SK-N-MC (cell line): Measurements from ENCODE around the gene FAF2.
"Not testable (repeated sequence)": the region's sequence is repeated elsewhere in the genome, so short reads cannot be mapped to it uniquely, and the experiment has no call there.

Source experiments
- DNase-seq: peaks from one replicate; pipeline ENCODE4 v3.0.0-alpha.2; 2011; ENCODE audit warnings: low read depth, low spot score
- H3K27ac ChIP-seq: fragments of 200-600 bp; sonication (generic); 2 replicates; pipeline ENCODE4 v1.5.1; 2016; ENCODE audit warnings: mixed run types
- H3K36me3 ChIP-seq: fragments of 200-600 bp; sonication (generic); 2 replicates; pipeline ENCODE4 v1.6.1; 2017; ENCODE audit warnings: antibody characterized with exemption, low read length, mixed read lengths; ENCODE audit not compliant: insufficient read depth
- H3K4me3 ChIP-seq: fragments of 200-600 bp; sonication (generic); 2 replicates; pipeline ENCODE4 v1.5.1; 2016
- H3K9ac ChIP-seq: fragments of 200-600 bp; sonication (generic); 2 replicates; pipeline ENCODE4 v1.8.0; 2017; ENCODE audit warnings: mixed run types, mixed read lengths; ENCODE audit not compliant: insufficient read length
- H3K9me3 ChIP-seq: fragments of 200-600 bp; sonication (generic); 2 replicates; pipeline ENCODE4 v1.6.1; 2017; ENCODE audit warnings: low read depth, mild to moderate bottlenecking, antibody characterized with exemption, low read length, moderate library complexity, mixed read lengths
- EZH2 ChIP-seq: fragments of 200-600 bp; sonication (generic); IDR thresholded peaks from one replicate; pipeline ENCODE4 v1.6.1; 2017; ENCODE audit warnings: antibody characterized with exemption
- FOXP2 ChIP-seq: optimal IDR thresholded peaks from 2 replicates; pipeline ENCODE3; 2011; ENCODE audit warnings: mild to moderate bottlenecking, moderate library complexity; ENCODE audit not compliant: insufficient read depth; ENCODE audit errors: extremely low read length, control extremely low read depth
- POLR2AphosphoS5 ChIP-seq: IDR thresholded peaks from 2 replicates; pipeline ENCODE4 v1.6.1; 2012; ENCODE audit warnings: mild to moderate bottlenecking, low read depth, low read length, borderline replicate concordance

Gene FAF2

DNA sequence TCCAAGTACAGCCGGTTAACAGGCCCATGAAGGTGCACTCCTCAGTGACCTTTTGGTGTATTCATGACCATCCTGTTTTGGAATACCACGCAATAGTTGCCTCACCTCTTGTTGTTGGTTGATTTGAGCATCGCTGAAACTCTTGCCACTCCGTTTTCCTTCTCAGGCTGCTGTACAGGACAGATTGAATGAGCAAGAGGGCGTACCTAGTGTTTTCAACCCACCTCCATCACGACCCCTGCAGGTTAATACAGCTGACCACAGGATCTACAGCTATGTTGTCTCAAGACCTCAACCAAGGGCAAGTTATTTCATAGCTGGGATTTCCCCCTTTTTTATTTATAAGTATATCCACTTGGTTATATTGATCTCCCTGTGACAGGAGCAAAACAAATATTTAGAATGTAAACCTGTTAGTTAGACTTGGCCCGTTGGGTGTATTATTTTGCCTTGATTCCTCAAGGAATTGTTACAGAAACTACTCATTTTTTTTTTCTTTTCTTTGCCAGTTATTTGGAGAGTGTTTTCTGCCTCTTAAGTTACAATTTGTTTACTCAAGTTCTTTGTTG is 38.1 kb downstream of the FAF2 start:
- Histone ChIP-seq H3K9ac (no peak overlapping the region), H3K27ac (no peak overlapping the region), H3K36me3 (peaks cover 70% of the 10 kb centered on the region), H3K9me3 (no peaks in the 10 kb centered on the region), H3K4me3 (no peak overlapping the region)
- no peak for DNase-seq
- TF ChIP-seq EZH2 (no peak), POLR2AphosphoS5 (no peak), FOXP2 (no peak)

- H3K9ac ChIP-seq, H3K4me3 ChIP-seq, H3K27ac ChIP-seq, DNase-seq, H3K9me3 ChIP-seq: not testable (repeated sequence)
- H3K36me3 ChIP-seq, result peaks cover 70% of the 10 kb centered on the region
These were observed 39.0 kb downstream of the FAF2 start for GRCh38 chr5:176487160-176487559.

DNA sequence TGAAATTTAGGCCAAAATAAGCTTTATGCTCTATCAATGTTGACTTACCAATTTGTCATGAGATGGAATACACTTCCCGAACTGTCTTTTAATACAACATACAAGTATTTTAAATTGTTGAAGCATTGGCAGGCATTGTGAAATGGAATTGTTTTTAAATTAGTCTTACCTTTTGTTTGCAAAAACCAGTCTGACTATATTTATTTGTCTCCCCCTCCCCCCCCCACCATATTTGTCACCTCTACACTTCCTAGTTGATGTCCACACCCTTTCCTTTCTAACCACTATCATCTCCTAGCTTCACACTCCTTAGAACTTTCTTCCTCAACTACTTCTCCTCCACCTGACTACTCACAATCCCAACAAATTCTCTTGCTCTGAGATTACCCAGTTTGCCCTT is 40.9 kb downstream of the FAF2 start:
- Histone ChIP-seq H3K27ac (no peak overlapping the region), H3K9me3 (no peaks in the 10 kb centered on the region), H3K9ac (no peak overlapping the region), H3K36me3 (peaks cover 83% of the 10 kb centered on the region), H3K4me3 (no peak overlapping the region)
- no peak for TF ChIP-seq EZH2
- no peak for TF ChIP-seq FOXP2
- DNase-seq, result no peak

GRCh38 chr5:176490301-176490700 is 42.1 kb downstream of the FAF2 start:
- H3K9me3 ChIP-seq, result no peaks in the 10 kb centered on the region
- H3K27ac ChIP-seq, result no peak overlapping the region
- H3K9ac ChIP-seq, result no peak overlapping the region
- peaks cover 86% of the 10 kb centered on the region for H3K36me3 ChIP-seq
- DNase-seq, result no peak
- H3K4me3 ChIP-seq, result no peak overlapping the region
- TF ChIP-seq EZH2, result no peak
- no peak for TF ChIP-seq FOXP2
- no peak for TF ChIP-seq POLR2AphosphoS5

DNA sequence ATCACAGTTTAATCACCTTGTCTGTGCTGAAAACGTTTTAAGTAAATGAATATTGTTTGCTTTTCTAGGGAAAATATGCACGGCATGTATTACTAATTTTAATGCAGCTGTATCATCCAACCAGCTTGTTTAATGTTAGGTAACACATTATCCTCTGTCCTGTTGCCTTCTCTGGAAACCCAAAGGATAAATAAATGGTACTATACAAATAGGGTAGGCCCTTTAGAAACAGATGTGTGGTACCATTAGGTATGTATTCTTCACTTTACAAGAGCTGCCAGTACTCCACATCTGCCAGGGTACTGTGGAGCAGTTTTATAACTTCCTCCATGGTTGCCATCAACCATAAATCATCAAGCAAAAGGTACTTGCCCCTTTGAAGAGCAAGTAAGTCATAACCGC is 42.9 kb downstream of the FAF2 start:
- TF ChIP-seq FOXP2 (no peak), POLR2AphosphoS5 (no peak), EZH2 (no peak)
- Histone ChIP-seq H3K4me3 (no peak overlapping the region), H3K9me3 (no peaks in the 10 kb centered on the region), H3K27ac (no peak overlapping the region), H3K36me3 (peaks cover 86% of the 10 kb centered on the region), H3K9ac (no peak overlapping the region)
- DNase-seq, result no peak

DNA sequence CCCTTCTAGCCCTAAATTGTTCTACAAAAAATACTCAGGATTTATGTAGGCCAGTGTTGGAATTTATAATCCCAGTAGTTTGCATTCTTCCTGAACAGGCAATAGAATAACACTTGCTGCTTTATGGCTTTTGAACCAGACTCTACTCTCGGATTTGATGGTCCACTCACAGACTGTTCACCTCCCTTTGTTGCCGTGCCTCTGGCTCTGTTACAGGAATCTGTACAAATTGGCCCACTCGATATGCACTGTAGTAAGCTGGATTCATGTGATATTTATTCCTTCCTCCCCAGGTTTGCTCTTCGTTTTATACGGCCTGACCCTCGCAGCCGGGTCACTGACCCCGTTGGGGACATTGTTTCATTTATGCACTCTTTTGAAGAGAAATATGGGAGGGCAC is 43.7 kb downstream of the FAF2 start:
- DNase-seq, result no peak

GRCh38 chr5:176492431-176492830 is 44.2 kb downstream of the FAF2 start:
- Histone ChIP-seq H3K27ac (no peak overlapping the region), H3K9ac (no peak overlapping the region), H3K36me3 (peaks cover 86% of the 10 kb centered on the region), H3K9me3 (no peaks in the 10 kb centered on the region), H3K4me3 (no peak overlapping the region)
- DNase-seq, result no peak
- TF ChIP-seq EZH2 (no peak), FOXP2 (no peak), POLR2AphosphoS5 (no peak)

More for the DNA sequence above, 43.7 kb downstream of the FAF2 start:
- Histone ChIP-seq H3K9ac (no peak overlapping the region), H3K9me3 (no peaks in the 10 kb centered on the region), H3K36me3 (peaks cover 86% of the 10 kb centered on the region), H3K27ac (no peak overlapping the region), H3K4me3 (no peak overlapping the region)
- no peak for TF ChIP-seq EZH2
- TF ChIP-seq POLR2AphosphoS5, result no peak
- no peak for TF ChIP-seq FOXP2

GRCh38 chr5:176497852-176498251 is 49.7 kb downstream of the FAF2 start:
- no peak for TF ChIP-seq EZH2
- TF ChIP-seq FOXP2, result no peak
- no peak for TF ChIP-seq POLR2AphosphoS5
- Histone ChIP-seq H3K27ac (no peak overlapping the region), H3K36me3 (peaks cover 94% of the 10 kb centered on the region), H3K9ac (no peak overlapping the region), H3K9me3 (no peaks in the 10 kb centered on the region), H3K4me3 (no peak overlapping the region)
- DNase-seq, result no peak

DNA sequence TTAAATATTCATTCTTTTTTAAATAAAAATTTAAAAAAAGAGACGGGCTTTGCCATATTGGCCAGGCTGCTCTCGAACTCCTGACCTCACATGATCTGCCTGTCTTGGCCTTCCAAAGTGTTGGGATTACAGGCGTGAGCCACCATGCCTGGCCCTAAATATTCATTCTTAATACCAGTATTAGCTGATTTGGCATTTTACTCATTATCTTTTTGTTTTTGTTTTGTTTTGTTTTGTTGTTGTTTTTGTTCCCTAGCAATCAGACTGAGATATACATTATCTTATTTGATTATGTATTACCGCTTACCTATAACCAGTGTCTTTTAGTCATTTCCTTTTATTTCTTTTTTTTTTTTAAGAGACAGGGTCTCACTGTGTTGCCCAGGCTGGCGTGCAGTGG is 51.1 kb downstream of the FAF2 start:
- Histone ChIP-seq H3K4me3 (no peak overlapping the region), H3K36me3 (peaks cover 89% of the 10 kb centered on the region), H3K9me3 (no peaks in the 10 kb centered on the region), H3K9ac (no peak overlapping the region), H3K27ac (no peak overlapping the region)
- TF ChIP-seq FOXP2, result no peak
- TF ChIP-seq EZH2, result no peak
- TF ChIP-seq POLR2AphosphoS5, result no peak
- no peak for DNase-seq
